Upper lobe of left lung (tissue), 6 donors: ENCODE data around the gene CAB39. TPM values are rescaled to one million over a fixed set of nuclear protein-coding genes. Genes with fewer than 3 reads are reported as not detected.

ENCODE experiments used
- ATAC-seq, 2 donors: fragments of 200-7000 bp; cut with Tn5 transposase; one replicate each; pipeline ENCODE4 v1.9.1; 2022; ENCODE audit warnings: mild to moderate bottlenecking in 2 of 2, moderate library complexity in 2 of 2; ENCODE audit not compliant: low FRiP score in 2 of 2
- DNase-seq, 2 donors: peaks; one replicate each; pipeline ENCODE4 v3.0.0-alpha.2; 2019 to 2020
- H3K27ac ChIP-seq, 4 donors: fragments of 200-600 bp; sonication (generic); one replicate each; pipeline ENCODE4 v1.5.1; 2016 to 2019
- H3K27me3 ChIP-seq, 4 donors: fragments of 200-600 bp; sonication (generic); one replicate each; pipeline ENCODE4 v1.5.1; 2017 to 2019
- H3K36me3 ChIP-seq, 4 donors: fragments of 200-600 bp; sonication (generic); one replicate each; pipeline ENCODE4 v1.5.1; 2016 to 2019
- H3K4me1 ChIP-seq, 4 donors: fragments of 200-600 bp; sonication (generic); one replicate each; pipeline ENCODE4 v1.5.1; 2018 to 2019
- H3K4me3 ChIP-seq, 4 donors: fragments of 200-600 bp; sonication (generic); one replicate each; pipeline ENCODE4 v1.5.1; 2017 to 2019; ENCODE audit warnings: mild to moderate bottlenecking in 2 of 4, moderate library complexity in 1 of 4
- H3K9me3 ChIP-seq, 4 donors: fragments of 200-600 bp; sonication (generic); one replicate each; pipeline ENCODE4 v1.5.1; 2018 to 2019
- CTCF ChIP-seq, 6 experiments: fragments of 450-650 bp in 4 of 6; fragments of 200-600 bp in 2 of 6; sonication (generic) in 2 of 6; IDR thresholded peaks; one replicate each; pipeline ENCODE4 v1.5.1; 2016 to 2019; ENCODE audit warnings: antibody characterized with exemption in 6 of 6
- EP300 ChIP-seq, 4 donors: sonication (generic); formaldehyde crosslinking; IDR thresholded peaks; one replicate each; pipeline ENCODE4 v1.5.1; 2017; ENCODE audit warnings: antibody characterized with exemption in 4 of 4, control low read depth in 2 of 4
- POLR2A ChIP-seq, 4 donors: fragments of 450-650 bp; IDR thresholded peaks; one replicate each; pipeline ENCODE4 v1.5.1; 2016 to 2017; ENCODE audit warnings: antibody characterized with exemption in 4 of 4, mild to moderate bottlenecking in 2 of 4
- POLR2AphosphoS5 ChIP-seq, 2 donors: sonication (generic); formaldehyde crosslinking; IDR thresholded peaks; one replicate each; pipeline ENCODE4 v1.5.1; 2017; ENCODE audit warnings: antibody characterized with exemption in 2 of 2
- WGBS, 2 donors: methylation state at CpG; one replicate each; pipeline ENCODE4 v1.1.5; 2017 to 2018; 5-methylcytosine and 5-hydroxymethylcytosine counted together
- total RNA-seq, 6 donors: library from RNA; depleted of rRNA in 4 of 6; stranded (reverse); fragments of >200 nt in 4 of 6; gene quantifications; one replicate each; pipeline versions ENCODE4 v1.1.0 to v1.2.1, GENCODE V29; 2016 to 2021
- donor health status: DM: no; HTN: no; CAD: no; lungs with moderate emphysema.
- donor health status: DM: no; HTN: yes; CAD: no; lungs with severe emphysema.

CAB39 gene
- total RNA-seq, 6 donors from 2014 or later, result 56.5 to 125 (median 76.7) TPM

- peak in 1 of 2 donors; percentile 11 for ATAC-seq
- Histone ChIP-seq H3K4me3 (peak overlapping the region; percentile 8 to 74 (median 72)), H3K27ac (peak overlapping the region in 3 of 4 donors; percentile 44 to 72 (median 50)), H3K36me3 (no peaks in the 10 kb centered on the region), H3K4me1 (peaks cover 17 to 40% (median 25%) of the 10 kb centered on the region in 4 donors), H3K27me3 (peaks cover 0 to 11% (median 3%) of the 10 kb centered on the region in 4 donors), H3K9me3 (no peaks in the 10 kb centered on the region)
- peak in 1 of 2 donors; percentile 78 for DNase-seq
- WGBS, 2 donors, result 17 to 29% methylated on average over 19 to 35 of the region's 35 CpGs
- TF ChIP-seq POLR2A (IDR thresholded peaks at IDR 0.05) (no peak), EP300 (IDR thresholded peaks at IDR 0.05) (no peak), CTCF (IDR thresholded peaks at IDR 0.05) (no peak), POLR2AphosphoS5 (IDR thresholded peaks at IDR 0.05) (no peak)
These were observed 153.4 kb downstream of the CAB39 start for GRCh38 chr2:230865766-230866755.

- Histone ChIP-seq H3K4me3 (no peak overlapping the region), H3K27ac (no peak overlapping the region)
- DNase-seq, result peak in 1 of 2 donors; percentile 35
These were observed 154.3 kb downstream of the CAB39 start for GRCh38 chr2:230866756-230867523.

GRCh38 chr2:230868161-230868946 lies 155.7 kb downstream of the CAB39 start:
- 67 to 71% methylated on average over 11 to 15 of the region's 15 CpGs for WGBS, 2 donors
- H3K27me3 ChIP-seq, result peaks cover 0 to 11% (median 3%) of the 10 kb centered on the region in 4 donors
- no peak for TF ChIP-seq EP300 (IDR thresholded peaks at IDR 0.05)
- TF ChIP-seq POLR2AphosphoS5 (IDR thresholded peaks at IDR 0.05), result no peak
- TF ChIP-seq POLR2A (IDR thresholded peaks at IDR 0.05), result no peak
- TF ChIP-seq CTCF (IDR thresholded peaks at IDR 0.05), result no peak
- ATAC-seq (no peak), DNase-seq (peak in 1 of 2 donors; percentile 44)
- no peaks in the 10 kb centered on the region for H3K9me3 ChIP-seq
- peaks cover 18 to 40% (median 27%) of the 10 kb centered on the region in 4 donors for H3K4me1 ChIP-seq
- no peaks in the 10 kb centered on the region for H3K36me3 ChIP-seq
- H3K4me3 ChIP-seq, result no peak overlapping the region
- H3K27ac ChIP-seq, result peak overlapping the region in 1 of 4 donors; percentile 6

More at GRCh38 chr2:230866756-230867523, 154.3 kb downstream of the CAB39 start:
- TF ChIP-seq POLR2AphosphoS5 (IDR thresholded peaks at IDR 0.05), result no peak
- TF ChIP-seq CTCF (IDR thresholded peaks at IDR 0.05), result no peak
- no peak for TF ChIP-seq POLR2A (IDR thresholded peaks at IDR 0.05)
- no peak for TF ChIP-seq EP300 (IDR thresholded peaks at IDR 0.05)
- ATAC-seq, result no peak
- WGBS, 2 donors, result 35 to 46% methylated on average over 12 of the region's 13 CpGs
- H3K4me1 ChIP-seq, result peaks cover 17 to 40% (median 25%) of the 10 kb centered on the region in 4 donors
- peaks cover 0 to 11% (median 3%) of the 10 kb centered on the region in 4 donors for H3K27me3 ChIP-seq
- no peaks in the 10 kb centered on the region for H3K9me3 ChIP-seq
- H3K36me3 ChIP-seq, result no peaks in the 10 kb centered on the region
